ENCODE measurements around the gene TRAF7.
"Not testable (repeated sequence)": the region's sequence is repeated elsewhere in the genome, so short reads cannot be mapped to it uniquely, and the experiment has no call there.

Gene TRAF7

GRCh38 chr16:2155091-2155950 lies at the start of gene TRAF7:
Gene TRAF7 (plus strand): TSS chr16:2155782. CDS start chr16:2163921, 8,139 bp downstream.
- DNase-seq, result peak; percentile 100

DNA sequence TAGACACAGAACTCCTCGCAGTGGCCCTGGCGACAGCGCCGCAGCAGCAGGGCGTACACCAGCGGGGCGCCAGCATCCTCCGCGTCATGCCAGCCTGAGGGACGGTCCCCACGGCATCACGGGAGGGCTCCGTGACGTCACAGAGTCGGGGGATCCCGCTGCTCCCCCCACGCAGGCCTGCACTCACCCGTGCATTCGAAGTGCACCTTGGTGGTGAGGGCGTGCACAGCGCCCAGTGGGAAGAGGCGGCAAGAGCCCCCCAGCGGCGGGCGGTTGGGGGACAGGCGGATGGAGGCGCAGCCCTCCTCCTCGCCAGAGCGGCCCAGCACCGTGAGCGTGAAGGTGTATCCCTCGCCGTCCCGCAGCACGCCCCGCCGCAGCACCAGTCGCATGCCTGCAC lies 49.4 kb upstream of the TRAF7 start:
- DNase-seq, result not testable (repeated sequence)

- not testable (repeated sequence) for DNase-seq
Observed at GRCh38 chr16:2107121-2107790, 48.3 kb upstream of the TRAF7 start.

GRCh38 chr16:2107791-2108125 lies 47.8 kb upstream of the TRAF7 start:
- not testable (repeated sequence) for DNase-seq

GRCh38 chr16:2108446-2109270 lies 46.9 kb upstream of the TRAF7 start:
- not testable (repeated sequence) for DNase-seq

DNA sequence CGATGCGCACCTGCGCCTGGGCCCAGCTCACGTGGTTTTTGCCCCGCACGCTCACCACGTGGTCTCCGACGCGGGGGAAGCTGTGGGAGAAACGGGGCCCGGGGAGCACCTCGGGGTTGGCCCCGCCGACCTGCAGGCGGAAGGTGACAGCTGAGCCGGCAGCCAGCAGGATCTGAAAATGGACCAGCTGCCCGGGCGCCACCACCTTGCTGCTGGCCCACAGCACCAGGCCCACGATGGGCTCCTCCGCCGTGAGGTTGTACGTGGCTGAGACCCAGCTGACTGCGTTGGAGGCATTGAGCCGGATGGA lies 46.4 kb upstream of the TRAF7 start:
- not testable (repeated sequence) for DNase-seq

- not testable (repeated sequence) for DNase-seq
Observed at GRCh38 chr16:2109872-2110271, 45.7 kb upstream of the TRAF7 start.

- DNase-seq, result not testable (repeated sequence)
Observed at GRCh38 chr16:2110332-2111008, 45.1 kb upstream of the TRAF7 start.

DNA sequence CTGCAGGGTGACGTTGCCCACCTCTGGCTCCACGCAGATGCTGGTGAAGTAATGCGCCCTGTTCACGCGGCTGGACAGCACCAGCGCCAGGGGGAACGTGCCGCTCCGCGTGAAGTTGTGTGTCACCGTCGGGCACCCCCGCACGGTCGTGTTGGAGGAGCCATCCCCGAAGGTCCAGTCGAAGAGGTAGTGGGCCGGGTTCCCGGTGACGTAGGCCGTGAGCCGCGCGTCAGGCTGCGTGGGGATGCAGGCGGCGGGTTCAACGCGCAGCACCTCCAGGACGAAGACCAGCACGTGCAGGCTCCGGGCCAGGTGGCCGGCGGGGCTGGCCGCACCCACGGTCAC lies 44.6 kb upstream of the TRAF7 start:
- not testable (repeated sequence) for DNase-seq

- not testable (repeated sequence) for DNase-seq
Observed at GRCh38 chr16:2111412-2112335, 43.9 kb upstream of the TRAF7 start.

GRCh38 chr16:2112539-2113106 lies 43.0 kb upstream of the TRAF7 start:
- DNase-seq, result not testable (repeated sequence)

DNA sequence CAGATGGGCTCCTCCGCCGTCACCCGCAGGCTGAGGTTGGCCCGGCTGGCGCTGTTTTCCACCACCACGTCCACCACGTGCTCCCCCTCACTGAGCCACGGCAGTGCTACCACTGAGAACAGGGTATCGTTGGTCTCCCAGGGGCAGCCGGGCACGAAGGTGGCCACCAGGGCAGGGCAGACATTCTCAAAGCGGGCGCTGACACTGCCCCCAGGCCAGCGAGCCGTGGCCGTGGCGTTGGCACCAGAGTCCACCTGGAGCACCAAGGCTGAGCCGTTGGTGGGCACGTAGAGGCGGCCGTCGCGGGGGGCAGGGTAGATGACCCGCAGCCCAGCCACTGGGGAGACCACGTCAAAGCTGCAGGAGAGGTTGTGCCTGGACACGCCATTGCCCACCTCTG lies 41.4 kb upstream of the TRAF7 start:
- DNase-seq, result not testable (repeated sequence)

DNA sequence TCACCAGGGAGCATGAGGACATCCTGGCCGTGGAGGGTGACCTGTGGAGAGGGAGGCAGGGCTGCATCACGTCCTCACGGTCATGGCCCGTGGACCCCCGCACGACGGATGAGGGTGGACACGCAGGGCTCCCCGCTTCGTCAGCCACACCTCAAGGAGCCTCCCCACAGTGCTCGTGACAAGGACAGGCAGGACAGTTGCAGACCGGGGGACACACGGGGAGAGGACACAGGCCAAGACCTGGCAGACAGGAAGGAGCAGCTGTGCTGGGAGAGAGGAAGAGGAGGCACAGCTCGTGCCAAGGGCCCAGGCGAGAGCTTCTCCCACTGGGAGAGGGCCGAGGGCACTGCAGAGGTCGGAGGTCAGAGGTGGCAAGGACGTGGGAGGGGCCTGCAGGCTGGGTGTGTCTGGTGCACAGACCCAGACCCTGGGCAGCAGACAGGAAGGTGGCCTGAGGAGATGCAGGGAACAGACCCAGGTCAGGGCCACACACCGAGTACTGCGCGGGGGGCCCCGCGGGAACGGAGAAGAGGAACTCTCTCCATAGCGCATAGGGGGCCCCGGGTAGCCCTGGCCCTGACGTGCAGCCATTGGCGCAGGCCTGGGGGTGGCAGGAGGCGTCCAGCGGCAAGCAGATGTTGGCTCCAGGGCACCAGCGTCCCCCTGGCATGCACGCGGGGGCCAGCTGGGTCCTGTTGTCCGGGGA lies 40.5 kb upstream of the TRAF7 start:
- DNase-seq, result not testable (repeated sequence)

DNA sequence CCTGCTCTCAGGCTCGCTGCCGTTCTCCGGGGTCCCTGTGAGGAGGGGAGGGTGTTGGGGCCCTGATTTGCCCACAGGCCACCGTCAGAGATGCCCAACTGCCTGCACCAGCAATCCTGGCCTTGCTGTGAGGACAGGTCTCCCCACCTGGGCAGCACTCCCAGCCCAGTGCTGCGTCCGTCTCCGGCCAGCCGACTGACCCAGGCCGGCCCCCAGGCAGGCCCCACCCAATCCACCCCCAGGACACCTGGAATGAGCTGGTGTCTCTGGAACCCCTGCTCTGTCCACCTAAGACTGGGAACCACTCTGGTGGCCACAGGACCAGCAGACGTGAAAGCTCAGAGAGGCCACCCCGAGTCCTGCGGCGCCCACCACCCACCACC lies 40.0 kb upstream of the TRAF7 start:
- no peak for DNase-seq

GRCh38 chr16:2116428-2116827 lies 39.2 kb upstream of the TRAF7 start:
- not testable (repeated sequence) for DNase-seq

GRCh38 chr16:2117341-2117740 lies 38.2 kb upstream of the TRAF7 start:
- not testable (repeated sequence) for DNase-seq

GRCh38 chr16:2117960-2118722 lies 37.4 kb upstream of the TRAF7 start:
- DNase-seq, result not testable (repeated sequence)

DNA sequence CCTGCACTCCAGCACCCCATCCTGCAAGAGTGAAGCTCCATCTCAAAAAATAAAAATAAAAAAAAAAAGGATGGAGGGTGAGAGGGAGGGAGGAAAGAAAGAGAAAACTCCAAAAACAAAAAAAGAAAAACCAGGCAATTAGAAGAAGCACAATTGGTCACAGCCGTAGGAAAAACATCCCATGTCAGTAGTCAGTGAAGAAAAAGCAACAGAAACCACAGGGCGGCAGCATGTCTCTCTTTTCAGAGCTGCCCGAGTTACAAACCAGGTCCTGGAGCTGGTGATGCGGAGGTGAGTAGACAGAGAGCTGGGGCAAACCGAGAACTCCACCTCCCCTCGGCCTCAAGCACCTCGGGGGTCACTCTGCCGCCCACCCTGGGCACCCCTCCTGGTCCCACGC lies 34.3 kb upstream of the TRAF7 start:
- DNase-seq, result peak; percentile 49

DNA sequence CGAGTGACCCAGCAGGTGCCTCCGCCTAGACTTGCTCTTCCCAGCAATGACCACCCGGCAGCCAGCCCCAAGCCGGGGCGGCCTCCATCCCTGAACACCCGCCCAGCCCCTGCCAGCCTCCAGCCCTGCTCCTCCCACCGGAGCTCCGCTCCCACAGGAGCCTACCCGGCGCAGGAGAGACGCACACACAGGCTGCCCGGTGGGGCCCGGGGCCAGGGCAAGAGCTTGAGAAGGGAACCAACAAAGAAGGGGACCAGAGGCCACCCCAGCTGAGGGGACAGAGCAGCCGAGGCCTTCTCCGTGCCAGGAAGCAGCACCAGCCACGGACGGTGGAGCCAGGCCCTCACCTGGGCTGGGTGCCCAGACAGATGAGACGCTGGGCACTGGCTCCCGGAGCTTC lies 33.7 kb upstream of the TRAF7 start:
- DNase-seq, result no peak

DNA sequence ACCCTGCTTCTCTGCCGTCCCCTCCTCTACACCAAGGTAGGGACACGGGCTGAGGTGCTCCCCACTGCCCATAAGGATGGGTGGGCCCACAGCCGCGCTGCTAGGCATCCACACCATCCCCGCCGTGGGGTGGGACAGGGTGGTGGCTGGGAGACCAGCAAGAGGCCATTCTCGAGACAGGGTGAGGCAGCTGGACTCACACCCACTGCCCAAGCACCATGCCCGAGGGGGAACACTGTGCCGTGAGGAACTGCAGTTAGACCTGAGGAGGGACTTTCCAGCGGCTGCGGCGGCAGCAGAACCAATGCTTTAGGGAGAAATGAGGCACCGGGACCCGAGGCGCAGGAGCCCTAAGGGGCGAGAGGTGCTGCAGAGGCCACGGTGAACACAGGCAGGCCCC lies 33.2 kb upstream of the TRAF7 start:
- DNase-seq, result no peak

All from CD4-positive, alpha-beta T cell treated with Interleukin-12 subunit alpha and Interleukin-12 subunit beta, for 1 hour (primary cell).